Sciatic nerve (tissue), 1 donor: ENCODE measurements around the gene TRMT61B. TPM values are rescaled to one million over a fixed set of nuclear protein-coding genes. Genes with fewer than 3 reads are reported as not detected.

Source experiments
- total RNA-seq: library from RNA; stranded (reverse); fragmentation: NEBNext Ultra II Directional; extraction: Animal tissue kit (Norgen Biotek cat#: 25700); gene quantifications from one replicate; pipeline ENCODE4 v1.2.1, GENCODE V29; 2021
- donor health status: DM: no; HTN: no; CAD: no.

Gene TRMT61B
- total RNA-seq, 1 donor from 2014 or later: 14.0 TPM

Other genes starting within 250 kb of the TRMT61B start
- 210 TPM for gene PPP1CB, start 118.5 kb downstream of the TRMT61B start, total RNA-seq
- 3.3 TPM for gene SPDYA, start 59.5 kb downstream of the TRMT61B start, total RNA-seq
- 47.9 TPM for gene WDR43, start 24.4 kb upstream of the TRMT61B start, total RNA-seq
- gene TOGARAM2, start 111.0 kb upstream of the TRMT61B start, total RNA-seq: 5.3 TPM
- gene PCARE, start 204.2 kb upstream of the TRMT61B start, total RNA-seq: 0.53 TPM
- 85.6 TPM for gene CLIP4, start 245.1 kb upstream of the TRMT61B start, total RNA-seq